Astrocyte of the cerebellum (primary cell): ENCODE results near the gene TCHH.
"Not testable (repeated sequence)": the region's sequence is repeated elsewhere in the genome, so short reads cannot be mapped to it uniquely, and the experiment has no call there.

Experiments
- DNase-seq: peaks from one replicate; pipeline ENCODE4 v3.0.0-alpha.2; 2011; ENCODE audit warnings: low read depth
- H3K4me3 ChIP-seq: 2 replicates; pipeline ENCODE4 v1.5.1; 2011; ENCODE audit warnings: mild to moderate bottlenecking, low read depth, low read length, moderate library complexity
- in situ Hi-C: cut with HindIII; loops from 2 replicates; pipeline ENCODE4 v1.10.0; 2017; ENCODE audit warnings: low sequenced_read_pairs
- TF ChIP-seq, protein P1 (sequence below): IDR thresholded peaks from 2 replicates; pipeline ENCODE4 v1.5.1; 2012; ENCODE audit warnings: low read length, low read depth, moderate library complexity, mild to moderate bottlenecking; ENCODE audit errors: missing control alignments

The TCHH gene

DNA sequence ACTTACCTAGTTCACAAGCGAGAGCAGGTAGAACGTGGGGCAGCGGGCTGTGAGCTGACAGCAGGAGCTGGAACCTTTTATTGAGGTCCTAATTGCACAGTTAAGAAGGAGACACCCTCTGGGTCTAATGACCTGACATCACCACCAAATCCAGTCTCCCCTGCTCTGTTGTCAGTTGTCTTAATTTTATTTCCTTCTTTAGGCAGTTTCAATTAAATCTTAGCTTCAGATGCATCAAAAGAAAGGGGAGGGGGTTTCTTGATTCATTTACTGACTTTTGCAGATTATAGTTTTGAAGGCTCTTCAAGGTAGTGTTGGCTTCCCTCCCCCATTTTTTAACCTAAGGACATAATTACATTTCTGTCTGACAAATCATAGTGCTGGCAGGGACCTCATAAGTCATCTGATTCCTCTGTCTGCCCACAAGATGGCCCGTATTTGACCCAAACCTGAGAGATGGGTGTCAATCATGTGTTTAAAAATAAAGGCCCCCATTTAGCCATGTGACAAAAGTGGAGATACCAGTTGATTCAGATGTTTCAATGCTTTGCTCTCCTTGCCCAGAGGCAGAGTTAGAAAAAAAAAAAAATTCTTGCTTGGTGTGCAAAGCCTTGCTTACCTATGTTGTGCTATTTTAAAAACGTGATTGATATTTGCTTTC is 26.1 kb downstream of the TCHH start, which contains the start of gene TCHHL1:
TSS of gene TCHHL1 (minus strand) at position 51 of the 661 bp plus-strand sequence. CDS start 921 bp downstream, outside the sequence.
- in situ Hi-C loops = no loop called here
- no peak for DNase-seq
- TF ChIP-seq, protein P1, sequence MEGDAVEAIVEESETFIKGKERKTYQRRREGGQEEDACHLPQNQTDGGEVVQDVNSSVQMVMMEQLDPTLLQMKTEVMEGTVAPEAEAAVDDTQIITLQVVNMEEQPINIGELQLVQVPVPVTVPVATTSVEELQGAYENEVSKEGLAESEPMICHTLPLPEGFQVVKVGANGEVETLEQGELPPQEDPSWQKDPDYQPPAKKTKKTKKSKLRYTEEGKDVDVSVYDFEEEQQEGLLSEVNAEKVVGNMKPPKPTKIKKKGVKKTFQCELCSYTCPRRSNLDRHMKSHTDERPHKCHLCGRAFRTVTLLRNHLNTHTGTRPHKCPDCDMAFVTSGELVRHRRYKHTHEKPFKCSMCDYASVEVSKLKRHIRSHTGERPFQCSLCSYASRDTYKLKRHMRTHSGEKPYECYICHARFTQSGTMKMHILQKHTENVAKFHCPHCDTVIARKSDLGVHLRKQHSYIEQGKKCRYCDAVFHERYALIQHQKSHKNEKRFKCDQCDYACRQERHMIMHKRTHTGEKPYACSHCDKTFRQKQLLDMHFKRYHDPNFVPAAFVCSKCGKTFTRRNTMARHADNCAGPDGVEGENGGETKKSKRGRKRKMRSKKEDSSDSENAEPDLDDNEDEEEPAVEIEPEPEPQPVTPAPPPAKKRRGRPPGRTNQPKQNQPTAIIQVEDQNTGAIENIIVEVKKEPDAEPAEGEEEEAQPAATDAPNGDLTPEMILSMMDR = no peak
- H3K4me3 ChIP-seq = no peak within 1 kb of the TSS

DNA sequence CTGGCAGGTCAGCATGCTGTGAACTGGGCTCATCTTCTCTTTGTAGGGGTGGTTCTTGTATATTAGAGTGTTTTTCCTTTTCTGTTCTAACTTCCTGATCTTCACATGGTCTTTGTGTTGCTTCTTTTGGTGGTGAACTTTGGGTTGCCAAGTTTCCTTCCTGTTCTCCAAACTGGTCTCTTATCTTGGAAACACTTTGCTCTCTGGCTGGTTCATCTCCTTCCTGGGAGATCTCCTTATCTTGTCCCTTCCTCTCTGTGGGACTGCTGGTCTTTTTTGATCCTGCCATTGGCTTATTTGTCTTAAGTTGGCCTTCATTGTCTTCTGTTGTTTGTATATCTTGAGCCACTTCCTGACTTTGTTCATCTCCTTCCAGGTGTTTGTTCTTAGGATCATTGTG is 28.5 kb downstream of the TCHH start:
- in situ Hi-C loops = no loop called here
- no peak for DNase-seq
- H3K4me3 ChIP-seq = no peak overlapping the region
- TF ChIP-seq, protein P1 = no peak

DNA sequence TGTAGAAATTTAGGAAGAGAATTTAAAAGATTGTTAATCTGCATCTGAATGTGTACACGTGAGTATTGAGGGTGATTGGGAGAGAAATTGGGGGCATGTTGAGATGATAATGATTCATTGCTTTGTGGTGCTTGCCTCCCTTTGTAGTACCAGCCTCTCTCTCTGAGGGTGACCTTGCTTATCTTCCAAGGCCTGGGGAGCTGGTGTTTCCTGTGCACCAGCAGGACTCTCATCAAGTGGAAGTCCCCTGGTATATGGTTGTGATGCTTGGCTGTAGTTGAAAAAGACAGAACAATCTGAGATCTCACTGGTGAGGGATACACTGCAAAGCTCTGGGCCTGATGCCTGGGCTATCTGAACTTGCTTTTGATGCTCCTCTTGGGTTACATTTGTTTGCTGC is 30.4 kb downstream of the TCHH start:
- DNase-seq = no peak
- in situ Hi-C loops = no loop called here
- no peak overlapping the region for H3K4me3 ChIP-seq
- TF ChIP-seq, protein P1 = no peak

DNA sequence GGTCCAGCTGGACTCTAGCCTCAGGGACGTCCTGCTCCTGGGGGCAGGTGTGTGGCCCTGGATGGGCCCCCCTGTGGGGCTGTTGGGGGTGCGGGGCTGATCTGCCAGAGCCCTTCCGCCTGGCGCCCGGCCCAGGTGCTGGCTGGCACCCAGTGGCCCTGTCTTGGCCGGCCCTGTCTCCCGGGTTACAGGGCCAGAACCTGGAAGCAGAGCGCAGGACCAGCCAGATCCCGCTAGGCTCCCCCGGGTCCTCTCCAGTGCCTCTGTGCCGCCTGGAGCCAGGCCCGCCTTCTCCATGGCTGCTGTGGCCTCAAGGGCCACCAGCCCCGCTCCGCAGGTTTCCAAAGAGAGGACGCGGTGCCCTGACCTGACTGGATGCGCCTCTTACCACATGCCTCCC is 34.2 kb downstream of the TCHH start:
- H3K4me3 ChIP-seq, in situ Hi-C loops, DNase-seq: not testable (repeated sequence)

DNA sequence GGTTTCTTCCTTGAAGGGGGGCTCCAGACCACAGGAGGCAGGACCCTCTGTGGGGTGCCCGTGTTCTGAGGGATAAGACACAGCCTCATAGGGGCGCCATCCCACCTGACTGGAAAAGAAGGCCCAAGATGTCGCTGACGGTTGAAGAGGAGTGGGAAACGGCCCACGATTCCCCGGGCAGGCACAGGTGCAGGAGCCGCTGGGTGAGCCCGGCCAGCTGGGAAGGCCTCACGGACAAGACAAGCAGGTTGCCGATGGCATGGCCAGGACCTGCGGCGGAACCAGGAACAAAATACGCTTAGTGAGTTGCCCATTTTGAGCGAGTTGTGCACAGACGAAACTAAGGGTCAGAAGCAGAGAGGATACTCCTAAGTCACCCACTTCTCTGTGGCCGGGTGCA is 34.8 kb downstream of the TCHH start:
- DNase-seq, in situ Hi-C loops: not testable (repeated sequence)

DNA sequence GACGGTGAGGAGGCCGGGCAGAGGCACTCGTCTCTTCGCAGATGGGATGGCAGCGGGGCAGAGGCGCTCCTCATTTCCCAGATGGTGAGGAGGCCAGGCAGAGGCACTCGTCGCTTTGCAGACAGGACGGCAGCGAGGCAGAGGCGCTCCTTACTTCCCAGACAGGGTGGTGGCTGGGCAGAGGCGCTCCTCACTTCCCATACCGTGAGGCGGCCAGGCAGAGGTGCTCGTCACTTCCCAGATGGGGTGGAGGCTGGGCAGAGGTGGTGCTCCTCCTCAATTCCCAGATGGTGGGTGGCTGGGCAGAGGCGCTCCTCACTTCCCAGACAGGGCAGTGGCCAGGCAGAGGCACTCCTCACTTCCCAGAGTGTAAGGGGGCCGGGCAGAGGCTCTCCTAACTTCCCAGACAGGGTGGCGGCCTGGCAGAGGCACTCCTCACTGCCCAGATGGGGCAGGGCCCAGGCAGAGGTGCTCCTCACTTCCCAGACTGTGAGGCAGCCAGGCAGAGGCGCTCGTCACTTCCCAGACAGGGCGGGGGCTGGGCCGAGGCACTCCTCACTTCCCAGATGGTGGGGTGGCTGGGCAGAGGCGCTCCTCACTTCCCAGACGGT is 36.3 kb downstream of the TCHH start:
- H3K4me3 ChIP-seq = no peak overlapping the region
- DNase-seq = no peak
- TF ChIP-seq, protein P1 = no peak
- in situ Hi-C loops = no loop called here

More for the DNA sequence above, 34.8 kb downstream of the TCHH start:
- not testable (repeated sequence) for H3K4me3 ChIP-seq

DNA sequence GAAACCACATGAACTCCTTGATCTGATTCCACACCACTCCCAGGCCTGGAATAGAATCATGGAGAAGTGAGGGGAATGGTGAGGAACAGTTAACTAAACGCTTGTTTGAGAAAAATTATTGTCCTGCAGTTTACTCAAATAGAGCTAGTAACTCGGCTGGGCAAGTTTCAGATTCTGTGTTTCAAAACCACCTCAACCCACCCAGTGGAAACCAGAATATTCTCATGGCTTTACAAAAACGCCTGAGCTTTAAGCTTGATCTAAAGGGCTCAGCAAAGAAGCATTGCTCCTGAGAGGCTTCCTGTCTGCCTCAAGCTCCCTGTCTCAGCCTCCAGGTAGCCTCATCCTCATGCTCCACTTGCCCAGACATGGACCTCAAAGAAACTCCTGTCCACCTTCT is 42.9 kb downstream of the TCHH start:
- no peak for DNase-seq
- TF ChIP-seq, protein P1 = no peak
- in situ Hi-C loops = no loop called here
- H3K4me3 ChIP-seq = no peak overlapping the region
